HepG2 (cell line): Measurements from ENCODE around the gene ARHGAP9. TPM values are rescaled to one million over a fixed set of nuclear protein-coding genes. Genes with fewer than 3 reads are reported as not detected.
A peak's percentile ranks its signal among the peaks of the same experiment; 100 is the strongest.

Source experiments
- NR2C2 ChIP-seq: sonication (generic); formaldehyde crosslinking; IDR thresholded peaks from 2 replicates; pipeline ENCODE4 v1.4.0; 2020; ENCODE audit warnings: missing genetic modification reagents, mild to moderate bottlenecking, moderate library complexity, borderline replicate concordance
- SUZ12 ChIP-seq: fragments of 150-350 bp; IDR thresholded peaks from 2 replicates; pipeline ENCODE4 v1.6.1; 2014; ENCODE audit warnings: low read depth, low read length
- SYNCRIP ChIP-seq: fragments of 200-400 bp; formaldehyde crosslinking; IDR thresholded peaks from 2 replicates; pipeline ENCODE4 v1.6.1; 2018; ENCODE audit warnings: mild to moderate bottlenecking, low read depth, low read length; ENCODE audit not compliant: insufficient read depth
- TCF7L2 ChIP-seq: IDR thresholded peaks from 2 replicates; pipeline ENCODE4 v1.6.1; 2011; ENCODE audit warnings: mild to moderate bottlenecking, low read depth, low read length, moderate library complexity
- TEAD3 ChIP-seq: optimal IDR thresholded peaks from 2 replicates; pipeline ENCODE3; 2016; ENCODE audit warnings: borderline replicate concordance
- TOPORS ChIP-seq: sonication (generic); formaldehyde crosslinking; IDR thresholded peaks from 2 replicates; pipeline ENCODE4 v1.8.0; 2023; ENCODE audit warnings: mild to moderate bottlenecking, missing genetic modification reagents
- ZBTB10 ChIP-seq: sonication (generic); formaldehyde crosslinking; IDR thresholded peaks from 2 replicates; pipeline ENCODE4 v1.4.0; 2020; ENCODE audit warnings: missing genetic modification reagents, borderline replicate concordance
- ZBTB42 ChIP-seq: sonication (generic); formaldehyde crosslinking; IDR thresholded peaks from 2 replicates; pipeline ENCODE4 v1.5.0; 2020; ENCODE audit warnings: mild to moderate bottlenecking, missing genetic modification reagents
- ZFP1 ChIP-seq: IDR thresholded peaks from 2 replicates; pipeline ENCODE4 v1.6.1; 2016
- ZIK1 ChIP-seq: sonication (generic); formaldehyde crosslinking; IDR thresholded peaks from 2 replicates; pipeline ENCODE4 v1.5.0; 2020; ENCODE audit warnings: mild to moderate bottlenecking, low read depth, missing genetic modification reagents, borderline replicate concordance
- ZNF282 ChIP-seq: fragments of 450-650 bp; IDR thresholded peaks from 2 replicates; pipeline ENCODE4 v1.6.1; 2018; ENCODE audit not compliant: partially characterized antibody
- ZNF367 ChIP-seq: sonication (generic); formaldehyde crosslinking; IDR thresholded peaks from 2 replicates; pipeline ENCODE4 v1.4.0; 2020; ENCODE audit warnings: missing genetic modification reagents, borderline replicate concordance
- ZNF546 ChIP-seq: sonication (generic); formaldehyde crosslinking; conservative IDR thresholded peaks from 2 replicates; pipeline ENCODE4 v1.8.1; 2023; ENCODE audit warnings: mild to moderate bottlenecking, missing genetic modification reagents
- ZNF597 ChIP-seq: sonication (generic); formaldehyde crosslinking; IDR thresholded peaks from 2 replicates; pipeline ENCODE4 v1.5.0; 2020; ENCODE audit warnings: missing genetic modification reagents
- ZNF607 ChIP-seq: sonication (generic); formaldehyde crosslinking; IDR thresholded peaks from 2 replicates; pipeline ENCODE4 v1.5.1; 2020; ENCODE audit warnings: missing genetic modification reagents, mild to moderate bottlenecking, borderline replicate concordance
- ZNF687 ChIP-seq: sonication (generic); formaldehyde crosslinking; IDR thresholded peaks from 2 replicates; pipeline ENCODE4 v1.5.1; 2020; ENCODE audit warnings: mild to moderate bottlenecking, missing genetic modification reagents, moderate library complexity
- ZNF720 ChIP-seq: sonication (generic); formaldehyde crosslinking; IDR thresholded peaks from 2 replicates; pipeline ENCODE4 v1.4.0; 2020; ENCODE audit warnings: missing genetic modification reagents
- polyA plus RNA-seq, 8 experiments: library from polyadenylated mRNA; depleted of rRNA in 3 of 8; stranded (reverse) in 7 of 8; unstranded in 1 of 8; fragments of >200 nt; fragmentation: Illumina TruSeq in 4 of 8; extraction: Trizol in 4 of 8; gene quantifications; 2 replicates each; pipeline versions ENCODE4 v1.2.1 to v1.2.3, GENCODE V29; 2011 to 2016; ENCODE audit warnings: low read depth in 4 of 8, missing spikeins in 1 of 8, mixed read lengths in 1 of 8; ENCODE audit not compliant: insufficient read depth in 1 of 8
- total RNA-seq, 5 experiments: library from RNA; depleted of rRNA; stranded (reverse); fragments of >200 nt; fragmentation: Illumina TruSeq; extraction: Trizol; gene quantifications; 2 replicates each; pipeline ENCODE4 v1.2.3, GENCODE V29; 2016; ENCODE audit warnings: low read depth in 1 of 5
- TF ChIP-seq, protein P1 (sequence below): IDR thresholded peaks from 2 replicates; pipeline ENCODE4 v1.6.1; 2016; ENCODE audit warnings: low read depth, control low read depth
- TF ChIP-seq, protein P2 (sequence below): sonication (generic); formaldehyde crosslinking; IDR thresholded peaks from 2 replicates; pipeline ENCODE4 v1.4.0; 2020; ENCODE audit warnings: missing genetic modification reagents

Gene ARHGAP9
- total and polyA plus RNA-seq, 2 of the 13 experiments (the other 11 are each of a cell fraction or from before 2014, with no cell fraction given) = 0.18 to 1.2 TPM

GRCh38 chr12:57487597-57488401 is 8.1 kb upstream of the ARHGAP9 start, which contains the start of gene MARS1 (continued):
- TF ChIP-seq ZNF687 (CRISPR knock-in tag) = peak; percentile 65
- TF ChIP-seq NR2C2 = peak; percentile 98
- TF ChIP-seq SUZ12 = peak; percentile 80
- no peak for TF ChIP-seq ZNF367 (CRISPR knock-in tag)
- 0 out of 2 replicates have a peak, but pooled peaks have one; percentile 19 for TF ChIP-seq ZNF607 (CRISPR knock-in tag)
- no peak for TF ChIP-seq TOPORS (CRISPR knock-in tag)
- no peak for TF ChIP-seq TCF7L2
- TF ChIP-seq, protein P1, sequence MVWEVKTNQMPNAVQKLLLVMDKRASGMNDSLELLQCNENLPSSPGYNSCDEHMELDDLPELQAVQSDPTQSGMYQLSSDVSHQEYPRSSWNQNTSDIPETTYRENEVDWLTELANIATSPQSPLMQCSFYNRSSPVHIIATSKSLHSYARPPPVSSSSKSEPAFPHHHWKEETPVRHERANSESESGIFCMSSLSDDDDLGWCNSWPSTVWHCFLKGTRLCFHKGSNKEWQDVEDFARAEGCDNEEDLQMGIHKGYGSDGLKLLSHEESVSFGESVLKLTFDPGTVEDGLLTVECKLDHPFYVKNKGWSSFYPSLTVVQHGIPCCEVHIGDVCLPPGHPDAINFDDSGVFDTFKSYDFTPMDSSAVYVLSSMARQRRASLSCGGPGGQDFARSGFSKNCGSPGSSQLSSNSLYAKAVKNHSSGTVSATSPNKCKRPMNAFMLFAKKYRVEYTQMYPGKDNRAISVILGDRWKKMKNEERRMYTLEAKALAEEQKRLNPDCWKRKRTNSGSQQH (CRISPR knock-in tag) = peak; percentile 92
- no peak for TF ChIP-seq ZBTB42 (CRISPR knock-in tag)
- no peak for TF ChIP-seq SYNCRIP
- no peak for TF ChIP-seq ZFP1 (CRISPR knock-in tag)
- TF ChIP-seq, protein P2, sequence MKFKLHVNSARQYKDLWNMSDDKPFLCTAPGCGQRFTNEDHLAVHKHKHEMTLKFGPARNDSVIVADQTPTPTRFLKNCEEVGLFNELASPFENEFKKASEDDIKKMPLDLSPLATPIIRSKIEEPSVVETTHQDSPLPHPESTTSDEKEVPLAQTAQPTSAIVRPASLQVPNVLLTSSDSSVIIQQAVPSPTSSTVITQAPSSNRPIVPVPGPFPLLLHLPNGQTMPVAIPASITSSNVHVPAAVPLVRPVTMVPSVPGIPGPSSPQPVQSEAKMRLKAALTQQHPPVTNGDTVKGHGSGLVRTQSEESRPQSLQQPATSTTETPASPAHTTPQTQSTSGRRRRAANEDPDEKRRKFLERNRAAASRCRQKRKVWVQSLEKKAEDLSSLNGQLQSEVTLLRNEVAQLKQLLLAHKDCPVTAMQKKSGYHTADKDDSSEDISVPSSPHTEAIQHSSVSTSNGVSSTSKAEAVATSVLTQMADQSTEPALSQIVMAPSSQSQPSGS (CRISPR knock-in tag) = no peak; the same call in 1 of the 2 replicates
- no peak for TF ChIP-seq ZIK1 (CRISPR knock-in tag)
- TF ChIP-seq ZNF597 (CRISPR knock-in tag) = no peak
- no peak for TF ChIP-seq ZNF720 (CRISPR knock-in tag)
- TF ChIP-seq ZNF546 (CRISPR knock-in tag) = no peak
- no peak for TF ChIP-seq ZNF282
- peak; percentile 49 for TF ChIP-seq TEAD3 (CRISPR knock-in tag)
- no peak for TF ChIP-seq ZBTB10
